Epithelial cell of proximal tubule (primary cell): ENCODE measurements around the gene AHCYL1. TPM values are rescaled to one million over a fixed set of nuclear protein-coding genes. Genes with fewer than 3 reads are reported as not detected.
A peak's percentile ranks its signal among the peaks of the same experiment; 100 is the strongest.

Source experiments
- DNase-seq: peaks from one replicate; pipeline ENCODE4 v3.0.0-alpha.2; 2011; ENCODE audit warnings: low read depth
- H3K4me3 ChIP-seq: 2 replicates; pipeline ENCODE4 v1.5.1; 2011; ENCODE audit warnings: low read depth, mild to moderate bottlenecking, low read length
- CTCF ChIP-seq: conservative IDR thresholded peaks from 2 replicates; pipeline ENCODE4 v1.5.1; 2012; ENCODE audit warnings: low read depth, mild to moderate bottlenecking, low read length
- total RNA-seq: library from RNA; depleted of rRNA; stranded (reverse); fragments of >200 nt; gene quantifications from 2 replicates; pipeline ENCODE4 v1.2.3, GENCODE V29; 2015

AHCYL1 gene
- total RNA-seq, 1 donor from 2014 or later, result 54.9 TPM

GRCh38 chr1:110051262-110051648, 66.7 kb downstream of the AHCYL1 start:
- H3K4me3 ChIP-seq, result no peak overlapping the region
- TF ChIP-seq CTCF, result no peak
- DNase-seq, result no peak

- no peak overlapping the region for H3K4me3 ChIP-seq
- no peak for DNase-seq
- peak; percentile 97 for TF ChIP-seq CTCF
Measured at GRCh38 chr1:110053552-110054428, 69.2 kb downstream of the AHCYL1 start.

GRCh38 chr1:110055493-110056284, 71.1 kb downstream of the AHCYL1 start:
- H3K4me3 ChIP-seq, result no peak overlapping the region
- DNase-seq, result no peak
- no peak for TF ChIP-seq CTCF

- no peak for TF ChIP-seq CTCF
- H3K4me3 ChIP-seq, result no peak overlapping the region
- DNase-seq, result no peak
Measured at GRCh38 chr1:110056285-110056683, 71.7 kb downstream of the AHCYL1 start.

- TF ChIP-seq CTCF, result no peak
- DNase-seq, result no peak
- H3K4me3 ChIP-seq, result no peak overlapping the region
Measured at GRCh38 chr1:110056776-110057175, 72.2 kb downstream of the AHCYL1 start.

- no peak for DNase-seq
- TF ChIP-seq CTCF, result no peak
- H3K4me3 ChIP-seq, result no peak overlapping the region
Measured at GRCh38 chr1:110057963-110058518, 73.5 kb downstream of the AHCYL1 start.
